NCI-H128 (cell line): ENCODE measurements around the gene MYO10.
"Not testable (repeated sequence)": the region's sequence is repeated elsewhere in the genome, so short reads cannot be mapped to it uniquely, and the experiment has no call there.

ENCODE experiments used
- DNase-seq: peaks from one replicate; lab custom pipeline; 2025; ENCODE audit not compliant: unreplicated experiment; lab: John Stamatoyannopoulos, UW

Gene MYO10

DNA sequence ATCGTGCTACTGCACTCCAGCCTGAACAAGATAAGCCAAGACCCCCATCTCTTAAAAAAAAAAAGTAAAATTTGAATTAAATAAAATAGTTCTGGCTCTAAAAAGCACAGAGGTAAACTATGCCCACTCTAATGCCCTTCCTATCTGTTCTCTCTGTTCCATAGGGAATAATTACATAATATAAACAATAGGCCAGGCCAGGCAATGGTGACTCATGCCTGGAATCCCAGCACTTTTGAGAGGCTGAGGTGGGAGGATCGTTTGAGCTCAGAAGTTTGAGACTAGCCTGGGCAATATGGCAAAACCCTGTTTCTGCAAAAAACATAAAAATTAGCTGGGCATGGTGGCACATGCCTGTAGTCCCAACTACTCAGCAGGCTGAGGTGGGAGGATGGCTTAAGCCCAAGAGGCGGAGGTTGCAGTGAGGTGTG is 47.4 kb downstream of the MYO10 start:
- no peak for DNase-seq

GRCh38 chr5:16886793-16887345 is 49.2 kb downstream of the MYO10 start:
- DNase-seq, result no peak

- DNase-seq, result no peak
These were observed 49.7 kb downstream of the MYO10 start for GRCh38 chr5:16886366-16886736.

GRCh38 chr5:16885635-16886365 is 50.3 kb downstream of the MYO10 start:
- DNase-seq, result no peak

GRCh38 chr5:16884595-16884994 is 51.5 kb downstream of the MYO10 start:
- DNase-seq, result no peak

- no peak for DNase-seq
These were observed 52.3 kb downstream of the MYO10 start for GRCh38 chr5:16883806-16884205.

DNA sequence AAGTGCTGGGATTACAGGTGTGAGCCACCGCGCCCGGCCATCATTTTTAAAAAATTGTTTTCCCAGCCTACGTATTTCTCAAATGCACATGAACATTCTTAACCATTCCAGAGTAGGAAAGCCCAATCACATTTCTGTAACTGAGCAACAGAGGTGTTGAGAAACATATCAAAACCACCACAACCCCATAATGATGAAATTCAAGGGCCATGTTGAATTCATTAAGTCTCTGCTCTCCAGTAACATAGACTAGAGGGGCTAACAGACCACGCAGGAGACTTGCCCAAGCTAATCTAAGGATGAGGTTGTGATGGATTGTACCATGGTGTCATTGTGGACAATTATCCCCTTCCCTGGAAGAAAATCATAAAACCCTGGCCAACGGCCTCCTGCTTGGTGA is 52.9 kb downstream of the MYO10 start:
- DNase-seq, result no peak

GRCh38 chr5:16881251-16881650 is 54.8 kb downstream of the MYO10 start:
- DNase-seq, result no peak

GRCh38 chr5:16880547-16880946 is 55.5 kb downstream of the MYO10 start:
- no peak for DNase-seq

GRCh38 chr5:16879650-16880049 is 56.4 kb downstream of the MYO10 start:
- DNase-seq, result no peak

GRCh38 chr5:16879191-16879590 is 56.9 kb downstream of the MYO10 start:
- DNase-seq, result no peak

- no peak for DNase-seq
These were observed 58.7 kb downstream of the MYO10 start for GRCh38 chr5:16877267-16877935.

DNA sequence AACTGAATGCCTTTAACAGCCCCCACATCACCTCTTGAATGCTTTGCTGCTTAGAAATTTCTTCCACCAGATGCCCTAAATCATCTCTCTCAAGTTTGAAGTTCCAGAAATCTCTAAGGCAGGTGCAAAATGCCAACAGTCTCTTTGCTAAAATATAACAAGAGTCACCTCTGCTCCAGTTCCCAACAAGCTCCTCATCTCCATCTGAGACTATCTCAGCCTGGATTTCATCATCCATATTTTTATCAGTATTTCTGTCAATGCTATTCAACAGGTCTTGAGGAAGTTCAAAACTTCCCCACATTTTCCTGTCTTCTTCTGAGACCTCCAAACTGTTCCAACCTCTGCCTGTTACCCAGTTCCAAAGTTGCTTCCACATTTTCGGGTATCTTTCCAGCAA is 61.7 kb downstream of the MYO10 start:
- DNase-seq, result not testable (repeated sequence)

- DNase-seq, result no peak
These were observed 64.2 kb downstream of the MYO10 start for GRCh38 chr5:16871746-16872339.

DNA sequence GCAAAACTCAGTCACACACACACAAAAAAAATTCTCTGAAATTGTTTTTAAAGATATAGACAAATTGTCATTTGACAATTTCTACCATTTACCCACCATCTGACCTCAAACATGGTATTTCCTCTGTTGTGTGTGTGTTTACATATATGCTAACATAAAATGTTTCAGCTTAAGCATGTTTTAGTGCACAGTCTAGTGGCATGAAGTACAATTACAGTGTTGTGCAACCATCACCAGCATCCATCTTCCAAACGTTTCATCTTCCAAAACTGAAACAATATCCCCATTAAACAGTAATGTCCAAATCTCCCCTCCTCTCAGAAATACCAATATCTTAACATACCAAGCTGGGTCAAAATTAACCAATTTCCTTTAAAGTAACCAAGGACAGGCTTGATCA is 65.2 kb downstream of the MYO10 start:
- DNase-seq, result no peak

- no peak for DNase-seq
These were observed 66.0 kb downstream of the MYO10 start for GRCh38 chr5:16869821-16870796.

DNA sequence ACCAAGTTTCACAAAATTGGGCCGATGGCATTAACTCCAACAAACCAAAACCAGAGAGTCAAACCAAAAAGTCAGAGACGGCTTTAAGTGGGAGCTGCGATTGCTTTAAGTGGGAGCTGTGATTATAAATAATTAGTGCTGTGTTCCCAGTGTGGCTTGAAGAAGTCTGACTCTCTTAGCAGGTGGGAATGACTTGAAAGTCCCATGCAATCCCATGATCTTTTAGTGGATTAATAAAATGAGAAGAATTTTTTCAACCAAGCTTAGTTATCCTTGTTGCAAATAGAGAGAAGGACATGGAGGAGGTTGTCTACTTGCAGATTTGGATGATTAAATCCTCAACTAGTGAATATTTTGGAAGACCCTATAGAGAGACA is 68.5 kb downstream of the MYO10 start:
- no peak for DNase-seq

DNA sequence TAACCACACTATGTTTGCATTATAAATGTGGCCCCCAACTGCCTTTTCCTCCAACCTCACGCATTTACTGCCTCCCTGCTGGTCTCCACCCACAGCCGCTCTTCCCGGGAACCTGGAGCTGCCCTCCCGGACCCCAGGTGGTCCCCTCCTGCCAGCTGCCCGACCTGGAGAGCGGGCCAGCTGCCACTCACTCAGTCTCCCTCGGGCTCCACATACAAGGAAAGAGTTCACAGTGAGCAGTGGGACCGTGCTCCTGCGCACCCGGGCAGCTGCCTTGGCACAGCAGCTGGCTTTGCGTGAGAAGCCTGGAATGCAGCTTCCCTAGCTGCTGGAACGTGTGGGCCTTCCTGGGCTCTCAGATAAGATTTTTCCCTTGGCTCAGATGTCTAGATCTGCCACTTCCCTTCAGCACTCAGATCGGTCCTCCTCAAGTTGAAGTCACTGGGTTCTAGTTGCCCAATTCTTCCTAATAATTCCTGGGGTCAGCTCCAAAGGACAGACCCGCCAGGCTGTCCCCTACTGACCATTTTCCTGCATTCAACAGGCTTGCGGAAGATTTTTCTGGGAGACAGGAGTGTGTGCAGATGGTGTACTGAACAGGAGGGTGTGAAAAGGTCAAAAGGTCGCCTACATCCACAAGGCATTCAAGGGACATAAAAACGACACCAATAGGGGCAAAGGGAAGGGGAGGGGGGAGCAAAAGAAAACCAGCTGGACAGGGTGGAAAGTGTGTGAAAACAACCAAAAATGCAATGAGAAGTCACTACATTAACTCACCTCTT is 69.1 kb downstream of the MYO10 start:
- no peak for DNase-seq

GRCh38 chr5:16866273-16866672 is 69.8 kb downstream of the MYO10 start:
- DNase-seq, result no peak

DNA sequence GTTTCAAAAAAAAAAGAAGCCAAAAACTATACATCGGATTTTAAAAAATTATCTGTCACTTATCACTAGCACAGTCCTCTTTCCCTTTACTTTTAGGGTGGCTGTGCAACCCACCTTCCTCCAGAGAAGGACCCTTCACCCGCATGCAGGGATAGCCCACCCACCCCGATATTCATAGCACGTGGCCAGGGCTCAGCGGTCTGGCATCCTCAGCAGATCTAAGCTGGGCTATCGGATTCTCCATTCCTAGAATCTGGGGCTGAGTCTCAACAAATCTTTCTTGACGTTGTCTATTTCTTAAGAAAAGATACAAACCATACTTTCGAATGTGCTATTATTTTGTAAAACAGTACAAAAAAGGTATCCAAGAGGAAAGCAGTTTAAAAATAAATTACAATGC is 70.9 kb downstream of the MYO10 start:
- DNase-seq, result no peak
